ENCODE measurements around the gene UQCRHL.

The UQCRHL gene

GRCh38 chr1:15761366-15762128, 45.9 kb downstream of the UQCRHL start:
- no peaks in the 10 kb centered on the region for H3K27me3 ChIP-seq (ENCODE audit: control insufficient read depth, insufficient read depth, low read length)
- peaks cover 44% of the 10 kb centered on the region for H3K4me1 ChIP-seq (ENCODE audit: control insufficient read depth, insufficient read depth, low read length)

DNA sequence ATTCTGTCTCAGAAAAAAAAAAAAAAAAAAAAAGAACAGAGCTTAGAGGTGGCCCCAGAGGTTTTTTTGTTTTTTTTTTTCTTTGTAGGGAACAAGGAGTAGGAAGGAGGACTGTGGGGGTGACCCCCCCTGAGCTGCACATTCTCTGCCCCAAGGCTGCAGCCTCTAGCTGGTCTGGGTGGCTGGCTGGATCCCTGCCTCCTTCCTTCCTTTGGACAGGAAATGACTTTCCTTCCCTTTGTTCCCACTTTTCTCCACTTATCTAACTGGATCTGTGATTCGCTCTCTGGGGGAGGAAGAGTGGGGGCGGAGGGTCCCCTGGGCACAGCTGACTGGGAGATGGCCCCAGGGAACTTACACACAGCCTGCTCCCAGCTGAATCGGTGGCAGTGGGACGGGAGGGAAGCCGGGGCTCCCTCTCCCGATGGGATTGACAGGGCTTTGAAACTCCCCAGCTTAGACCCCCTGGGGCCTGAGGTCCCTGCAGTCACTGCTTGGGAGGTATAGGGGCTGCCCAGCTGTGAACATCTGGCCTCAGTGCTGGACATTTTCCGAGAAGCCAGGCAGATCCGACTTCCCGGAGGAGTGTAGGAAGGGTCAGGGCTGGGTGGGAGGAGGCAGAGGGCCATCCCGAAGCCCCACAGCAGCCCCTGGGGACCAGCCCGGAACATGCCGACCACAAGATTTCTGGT, 46.8 kb downstream of the UQCRHL start:
- peak overlapping the region; percentile 88 for H3K4me3 ChIP-seq (ENCODE audit: low read length)
- H3K27me3 ChIP-seq (ENCODE audit: control insufficient read depth, insufficient read depth, low read length), result no peaks in the 10 kb centered on the region
- peak overlapping the region; percentile 82 for H3K9ac ChIP-seq (ENCODE audit: low read depth, low read length)
- H3K4me1 ChIP-seq (ENCODE audit: control insufficient read depth, insufficient read depth, low read length), result peaks cover 46% of the 10 kb centered on the region
- no peaks in the 10 kb centered on the region for H3K9me3 ChIP-seq (replicated peaks; ENCODE audit: low read length)
- H3K36me3 ChIP-seq (ENCODE audit: insufficient read depth, low read length), result peaks cover 16% of the 10 kb centered on the region
- H3K4me2 ChIP-seq (ENCODE audit: low read length), result peak overlapping the region; percentile 91

More at GRCh38 chr1:15761366-15762128, 45.9 kb downstream of the UQCRHL start:
- Histone ChIP-seq H3K4me2 (ENCODE audit: low read length) (peak overlapping the region; percentile 91), H3K36me3 (ENCODE audit: insufficient read depth, low read length) (peaks cover 16% of the 10 kb centered on the region), H3K4me3 (ENCODE audit: low read length) (peak overlapping the region; percentile 88), H3K9me3 (replicated peaks; ENCODE audit: low read length) (no peaks in the 10 kb centered on the region), H3K9ac (ENCODE audit: low read depth, low read length) (peak overlapping the region; percentile 82)

DNA sequence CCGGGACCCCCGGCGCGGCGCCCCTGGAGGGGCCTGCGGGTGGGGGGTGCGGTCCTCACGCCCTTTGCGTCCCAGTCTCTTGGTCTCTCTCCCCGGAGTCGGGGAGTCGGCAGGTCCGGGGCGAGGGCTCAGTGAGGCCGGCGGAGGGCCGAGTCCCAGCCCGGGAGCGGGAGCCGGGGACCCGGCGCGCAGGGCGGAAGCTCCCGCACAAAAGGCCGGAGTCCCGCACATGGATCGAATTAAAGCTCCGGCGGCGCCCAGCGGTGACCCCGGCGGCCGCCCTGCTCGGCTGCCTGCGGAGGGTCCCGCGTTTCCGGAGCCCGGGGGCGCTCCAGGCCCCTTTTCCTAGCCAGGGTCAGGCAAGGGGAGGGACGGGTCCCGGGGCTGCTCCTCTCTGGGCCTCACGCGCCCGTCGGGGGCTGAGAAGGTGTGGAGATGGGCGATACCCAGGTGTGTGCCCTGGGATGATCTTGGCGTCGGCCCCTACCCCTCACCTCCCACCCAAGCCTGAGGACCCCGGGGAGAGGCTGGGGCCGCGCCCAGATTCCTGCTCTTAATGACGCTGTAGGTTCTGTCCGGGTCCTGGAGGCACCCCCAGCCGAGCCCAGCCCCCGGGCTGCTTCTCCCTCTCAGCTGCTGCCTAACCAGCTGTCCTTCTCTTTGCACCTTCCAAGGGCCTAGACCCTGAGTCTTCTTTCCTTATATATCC, 48.3 kb downstream of the UQCRHL start:
- H3K27me3 ChIP-seq (ENCODE audit: control insufficient read depth, insufficient read depth, low read length), result no peaks in the 10 kb centered on the region
- peak overlapping the region; percentile 88 for H3K4me3 ChIP-seq (ENCODE audit: low read length)
- H3K4me1 ChIP-seq (ENCODE audit: control insufficient read depth, insufficient read depth, low read length), result peaks cover 37% of the 10 kb centered on the region
- peak overlapping the region; percentile 91 for H3K4me2 ChIP-seq (ENCODE audit: low read length)
- peak overlapping the region; percentile 95 for H3K9ac ChIP-seq (ENCODE audit: low read depth, low read length)
- H3K9me3 ChIP-seq (replicated peaks; ENCODE audit: low read length), result no peaks in the 10 kb centered on the region
- peaks cover under 1% of the 10 kb centered on the region for H3K36me3 ChIP-seq (ENCODE audit: insufficient read depth, low read length)

GRCh38 chr1:15758343-15758931, 49.0 kb downstream of the UQCRHL start, which contains the start of gene FBLIM1:
TSS of gene FBLIM1 (plus strand) at chr1:15758795. CDS start at chr1:15764984, 6,189 bp downstream.
- Histone ChIP-seq H3K4me3 (ENCODE audit: low read length) (peak within 1 kb of the TSS; percentile 88), H3K4me1 (ENCODE audit: control insufficient read depth, insufficient read depth, low read length) (peaks cover 37% of the 10 kb centered on the region), H3K36me3 (ENCODE audit: insufficient read depth, low read length) (no peaks in the 10 kb centered on the region), H3K27me3 (ENCODE audit: control insufficient read depth, insufficient read depth, low read length) (no peaks in the 10 kb centered on the region), H3K9me3 (replicated peaks; ENCODE audit: low read length) (no peaks in the 10 kb centered on the region), H3K9ac (ENCODE audit: low read depth, low read length) (peak within 1 kb of the TSS; percentile 95), H3K4me2 (ENCODE audit: low read length) (peak within 1 kb of the TSS; percentile 91)

- Histone ChIP-seq H3K9ac (ENCODE audit: low read depth, low read length) (peak overlapping the region; percentile 14), H3K9me3 (replicated peaks; ENCODE audit: low read length) (no peaks in the 10 kb centered on the region), H3K4me1 (ENCODE audit: control insufficient read depth, insufficient read depth, low read length) (peaks cover 37% of the 10 kb centered on the region), H3K27me3 (ENCODE audit: control insufficient read depth, insufficient read depth, low read length) (no peaks in the 10 kb centered on the region), H3K4me3 (ENCODE audit: low read length) (peak overlapping the region; percentile 35), H3K36me3 (ENCODE audit: insufficient read depth, low read length) (no peaks in the 10 kb centered on the region), H3K4me2 (ENCODE audit: low read length) (peak overlapping the region; percentile 68)
These were observed 49.7 kb downstream of the UQCRHL start for GRCh38 chr1:15757575-15758342.
